Endothelial cell of umbilical vein (primary cell): ENCODE results near the gene FAM209A. TPM values are rescaled to one million over a fixed set of nuclear protein-coding genes. Genes with fewer than 3 reads are reported as not detected.
"Not testable (repeated sequence)": the region's sequence is repeated elsewhere in the genome, so short reads cannot be mapped to it uniquely, and the experiment has no call there.

Experiments used
- BruUV-seq: library from RNA; stranded (reverse); fragments of 400-500 nt; replicated peaks from 2 replicates; lab custom pipeline; 2021; lab: Mats Ljungman, UMichigan
- CTCF ChIA-PET: fragments of 300-600, 350-600 bp; sonication (Branson Sonifier 250); formaldehyde crosslinking; loops from one replicate; lab custom pipeline; 2021; ENCODE audit warnings: antibody characterized with exemption, inconsistent platforms; lab: Charles Lee
- POLR2A ChIA-PET: fragments of 300-600, 350-600 bp; sonication (Branson Sonifier 250); formaldehyde crosslinking; loops from one replicate; lab custom pipeline; 2021; ENCODE audit warnings: antibody characterized with exemption, inconsistent platforms; lab: Charles Lee
- DNase-seq: peaks from one replicate; pipeline ENCODE4 v3.0.0-alpha.2; 2011; ENCODE audit warnings: low read depth, low spot score
- FAIRE-seq: peaks from 2 replicates; lab custom pipeline; 2011; peaks lifted over from hg19 to GRCh38; lab: Jason Lieb, UNC
- H2AFZ ChIP-seq: 2 replicates; pipeline ENCODE4 v1.6.0; 2012; ENCODE audit warnings: low read depth, low read length, control low read depth, inconsistent platforms
- H3K27ac ChIP-seq: 2 replicates; pipeline ENCODE4 v1.5.1; 2011; ENCODE audit warnings: low read depth, mild to moderate bottlenecking, control low read depth, low read length, moderate library complexity; ENCODE audit not compliant: insufficient read depth
- H3K27me3 ChIP-seq, 2 experiments: 2 replicates each; pipeline versions ENCODE4 v1.6.0 to v1.6.1; 2011; ENCODE audit warnings: low read length in 2 of 2, mixed read lengths in 1 of 2; ENCODE audit not compliant: control insufficient read depth in 2 of 2, insufficient read depth in 2 of 2
- H3K36me3 ChIP-seq, 2 experiments: 2 replicates in 1 of 2; 3 replicates in 1 of 2; pipeline ENCODE4 v1.5.1; 2011; ENCODE audit warnings: low read length in 2 of 2, mild to moderate bottlenecking in 1 of 2, moderate library complexity in 1 of 2; ENCODE audit not compliant: control insufficient read depth in 2 of 2, insufficient read depth in 2 of 2; ENCODE audit errors: extremely low read depth in 1 of 2
- H3K4me1 ChIP-seq: 3 replicates; pipeline ENCODE4 v1.5.1; 2011; ENCODE audit warnings: mild to moderate bottlenecking, low read length; ENCODE audit not compliant: control insufficient read depth, insufficient read depth; ENCODE audit errors: extremely low read depth
- H3K4me2 ChIP-seq: 2 replicates; pipeline ENCODE4 v1.6.1; 2011; ENCODE audit warnings: low read length, control low read depth, mixed read lengths; ENCODE audit not compliant: insufficient read depth
- H3K4me3 ChIP-seq, 3 experiments: fragments of 200-600 bp in 1 of 3; sonication (generic), shearing (Covaris generic) in 1 of 3; replicated peaks in 1 of 3; 2 replicates each; pipeline ENCODE4 v1.5.1; 2011 to 2016; ENCODE audit warnings: control low read depth in 3 of 3, low read length in 3 of 3, mild to moderate bottlenecking in 2 of 3, inconsistent platforms in 1 of 3, low read depth in 1 of 3, moderate library complexity in 1 of 3; ENCODE audit not compliant: insufficient read depth in 1 of 3
- H3K79me2 ChIP-seq: 2 replicates; pipeline ENCODE4 v1.6.0; 2012; ENCODE audit warnings: low read length, inconsistent platforms; ENCODE audit not compliant: control insufficient read depth, insufficient read depth
- H3K9ac ChIP-seq: replicated peaks from 2 replicates; pipeline ENCODE3; 2011; ENCODE audit warnings: low read length, control low read depth; ENCODE audit not compliant: insufficient read depth; ENCODE audit errors: extremely low read depth
- H3K9me1 ChIP-seq: replicated peaks from 3 replicates; pipeline ENCODE4 v1.6.0; 2011; ENCODE audit warnings: mild to moderate bottlenecking, low read length; ENCODE audit not compliant: control insufficient read depth, insufficient read depth; ENCODE audit errors: extremely low read depth
- H3K9me3 ChIP-seq: replicated peaks from 2 replicates; pipeline ENCODE4 v1.5.1; 2012; ENCODE audit warnings: low read length, inconsistent platforms; ENCODE audit not compliant: control insufficient read depth, insufficient read depth
- H4K20me1 ChIP-seq: replicated peaks from 2 replicates; pipeline ENCODE3; 2011; ENCODE audit warnings: mild to moderate bottlenecking, low read length; ENCODE audit not compliant: control insufficient read depth, insufficient read depth; ENCODE audit errors: extremely low read depth
- FOS ChIP-seq: IDR thresholded peaks from 2 replicates; pipeline ENCODE4 v1.6.1; 2011; ENCODE audit warnings: mild to moderate bottlenecking, low read length, moderate library complexity, borderline replicate concordance; ENCODE audit not compliant: insufficient read depth
- GATA2 ChIP-seq: IDR thresholded peaks from 2 replicates; pipeline ENCODE4 v1.7.0; 2011; ENCODE audit warnings: low read depth, mild to moderate bottlenecking, moderate library complexity, mixed read lengths, low read length; ENCODE audit not compliant: insufficient read length, insufficient read depth
- JUN ChIP-seq: IDR thresholded peaks from 2 replicates; pipeline ENCODE4 v1.6.1; 2011; ENCODE audit warnings: borderline replicate concordance, low read depth; ENCODE audit not compliant: insufficient read length, insufficient read depth
- MYC ChIP-seq: IDR thresholded peaks from one replicate; pipeline ENCODE4 v1.6.1; 2011; ENCODE audit warnings: mild to moderate bottlenecking, low read depth, low read length
- POLR2A ChIP-seq: IDR thresholded peaks from 2 replicates; pipeline ENCODE4 v1.6.1; 2012; ENCODE audit warnings: low read depth, mild to moderate bottlenecking, control low read depth, low read length
- POLR2AphosphoS5 ChIP-seq: IDR thresholded peaks from 2 replicates; pipeline ENCODE4 v1.6.1; 2012; ENCODE audit warnings: low read depth, mild to moderate bottlenecking, control low read depth, low read length, moderate library complexity; ENCODE audit not compliant: insufficient read depth
- dilution Hi-C: fragments of 300-500 bp; cut with MboI; formaldehyde crosslinking; loops from one replicate; pipeline ENCODE4 v1.15.0; 2019; ENCODE audit warnings: low sequenced_read_pairs; ENCODE audit not compliant: extremely low pct_ligation_motif_present
- intact Hi-C: fragments of 100-400 bp; cut with micrococcal nuclease; formaldehyde crosslinking; loops from one replicate; pipeline ENCODE4 v1.10.0; 2022
- polyA plus RNA-seq, 4 experiments: library from polyadenylated mRNA; depleted of rRNA in 3 of 4; stranded (reverse) in 3 of 4; unstranded in 1 of 4; fragments of >200 nt; gene quantifications; 2 replicates each; pipeline versions ENCODE4 v1.2.1 to v1.2.3, GENCODE V29; 2011 to 2012; ENCODE audit warnings: missing spikeins in 1 of 4
- total RNA-seq: library from RNA; stranded (reverse); gene quantifications from 2 replicates; pipeline ENCODE4 v1.2.3, GENCODE V29; 2021
- TF ChIP-seq, protein P1 (sequence below): IDR thresholded peaks from 2 replicates; pipeline ENCODE4 v1.6.1; 2011; ENCODE audit not compliant: insufficient read depth, insufficient read length
- TF ChIP-seq, protein P2 (sequence below), 2 donors: IDR thresholded peaks; 1 replicate in 1 of 2; 2 replicates in 1 of 2; pipeline ENCODE4 v1.5.1; 2011; ENCODE audit warnings: low read length in 2 of 2, mild to moderate bottlenecking in 2 of 2, moderate library complexity in 2 of 2, control low read depth in 1 of 2, inconsistent platforms in 1 of 2, low read depth in 1 of 2; ENCODE audit not compliant: insufficient read depth in 1 of 2; ENCODE audit errors: extremely low read depth in 1 of 2

The FAM209A gene
- total and polyA plus RNA-seq, 2 donors (not counting 3 experiments of a cell fraction or from before 2014, with no cell fraction given): 0.37 to 0.49 TPM

DNA sequence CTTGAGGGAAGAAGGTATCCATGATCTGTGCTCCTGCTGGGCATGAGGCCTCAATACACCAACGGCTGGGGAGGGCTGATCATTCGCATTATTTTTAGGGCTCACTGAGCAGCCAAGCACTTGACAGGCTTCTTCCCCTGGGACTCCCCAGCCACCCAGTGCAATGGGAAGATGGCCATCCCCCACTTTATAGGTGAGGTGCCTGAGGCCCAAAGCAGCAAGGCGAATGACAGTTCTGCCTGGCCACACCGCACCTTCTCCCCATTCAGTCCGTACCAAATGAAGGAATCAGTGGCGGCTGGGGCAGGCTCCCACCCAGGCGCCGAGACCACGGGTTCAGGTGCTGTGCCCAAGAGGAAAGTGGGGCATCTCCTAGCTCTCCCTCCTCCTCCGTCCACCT is 4.4 kb upstream of the FAM209A start:
- intact Hi-C loops: no loop called here

DNA sequence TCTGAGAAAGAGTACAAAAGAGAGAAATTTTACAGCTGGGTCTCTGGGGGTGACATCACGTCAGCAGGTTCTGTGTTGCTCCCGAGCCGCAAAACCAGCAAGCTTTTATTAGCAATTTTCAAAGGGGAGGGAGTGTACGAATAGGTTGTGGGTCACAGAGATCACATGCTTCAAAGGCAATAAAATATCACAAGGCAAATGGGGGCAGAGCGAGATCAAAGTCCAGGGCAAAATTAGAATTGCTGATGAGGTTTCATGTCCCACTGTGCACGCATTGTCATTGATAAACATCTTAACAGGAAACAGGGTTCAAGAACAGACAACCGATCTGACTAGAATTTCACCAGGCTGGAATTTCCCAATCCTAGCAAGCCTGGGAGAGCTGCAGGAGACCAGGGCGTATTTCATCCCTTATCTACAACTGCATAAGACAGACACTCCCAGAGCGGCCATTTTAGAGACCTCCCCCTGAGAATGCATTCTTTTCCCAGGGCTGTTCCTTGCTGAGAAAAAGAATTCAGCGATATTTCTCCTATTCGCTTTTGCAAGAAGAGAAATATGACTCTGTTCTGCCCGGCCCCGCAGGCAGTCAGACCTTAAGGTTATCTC is 3.7 kb upstream of the FAM209A start:
- H4K20me1 ChIP-seq, FAIRE-seq, H3K4me2 ChIP-seq, POLR2A ChIA-PET, H3K27me3 ChIP-seq, H3K27ac ChIP-seq, H3K4me1 ChIP-seq, dilution Hi-C loops, BruUV-seq, H3K9me3 ChIP-seq, H3K4me3 ChIP-seq, H2AFZ ChIP-seq, DNase-seq, H3K9ac ChIP-seq, H3K79me2 ChIP-seq, CTCF ChIA-PET, intact Hi-C loops, H3K9me1 ChIP-seq: not testable (repeated sequence)
- H3K36me3 ChIP-seq: peaks cover 11 to 30% of the 10 kb centered on the region in 2 experiments

More for the DNA sequence above, 4.4 kb upstream of the FAM209A start:
- Histone ChIP-seq H3K79me2 (no peaks in the 10 kb centered on the region), H2AFZ (no peak overlapping the region), H3K4me2 (no peak overlapping the region), H3K27ac (no peak overlapping the region), H3K27me3 (no peaks in the 10 kb centered on the region), H3K4me1 (no peaks in the 10 kb centered on the region), H3K4me3 (no peak overlapping the region), H3K9me1 (no peaks in the 10 kb centered on the region), H3K9ac (no peak overlapping the region), H3K36me3 (peaks cover 11 to 30% of the 10 kb centered on the region in 2 experiments), H3K9me3 (no peaks in the 10 kb centered on the region), H4K20me1 (no peaks in the 10 kb centered on the region)
- TF ChIP-seq POLR2A (no peak), FOS (no peak), MYC (no peak), JUN (no peak), POLR2AphosphoS5 (no peak), GATA2 (no peak)
- TF ChIP-seq, protein P1, sequence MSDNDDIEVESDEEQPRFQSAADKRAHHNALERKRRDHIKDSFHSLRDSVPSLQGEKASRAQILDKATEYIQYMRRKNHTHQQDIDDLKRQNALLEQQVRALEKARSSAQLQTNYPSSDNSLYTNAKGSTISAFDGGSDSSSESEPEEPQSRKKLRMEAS: no peak
- TF ChIP-seq, protein P2, sequence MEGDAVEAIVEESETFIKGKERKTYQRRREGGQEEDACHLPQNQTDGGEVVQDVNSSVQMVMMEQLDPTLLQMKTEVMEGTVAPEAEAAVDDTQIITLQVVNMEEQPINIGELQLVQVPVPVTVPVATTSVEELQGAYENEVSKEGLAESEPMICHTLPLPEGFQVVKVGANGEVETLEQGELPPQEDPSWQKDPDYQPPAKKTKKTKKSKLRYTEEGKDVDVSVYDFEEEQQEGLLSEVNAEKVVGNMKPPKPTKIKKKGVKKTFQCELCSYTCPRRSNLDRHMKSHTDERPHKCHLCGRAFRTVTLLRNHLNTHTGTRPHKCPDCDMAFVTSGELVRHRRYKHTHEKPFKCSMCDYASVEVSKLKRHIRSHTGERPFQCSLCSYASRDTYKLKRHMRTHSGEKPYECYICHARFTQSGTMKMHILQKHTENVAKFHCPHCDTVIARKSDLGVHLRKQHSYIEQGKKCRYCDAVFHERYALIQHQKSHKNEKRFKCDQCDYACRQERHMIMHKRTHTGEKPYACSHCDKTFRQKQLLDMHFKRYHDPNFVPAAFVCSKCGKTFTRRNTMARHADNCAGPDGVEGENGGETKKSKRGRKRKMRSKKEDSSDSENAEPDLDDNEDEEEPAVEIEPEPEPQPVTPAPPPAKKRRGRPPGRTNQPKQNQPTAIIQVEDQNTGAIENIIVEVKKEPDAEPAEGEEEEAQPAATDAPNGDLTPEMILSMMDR (IDR thresholded peaks at IDR 0.05; ENCODE audit: extremely low read depth in 1 of 2, insufficient read depth in 1 of 2, low read depth in 1 of 2, low read length in 2 of 2): no peak
- ChIA-PET POLR2A (no interaction called here), CTCF (no interaction called here)
- no peak for FAIRE-seq
- BruUV-seq: no TSS peak
- no peak for DNase-seq
- dilution Hi-C loops: no loop called here
